ENCODE data around the gene CORO2B.

- TF ChIP-seq CTCF (IDR thresholded peaks at IDR 0.05), result no peak
- TF ChIP-seq POLR2A (IDR thresholded peaks at IDR 0.05), result no peak
Observed at GRCh38 chr15:68717951-68718350, 139.2 kb downstream of the CORO2B start.
